ENCODE results near the gene SOAT2. TPM values are rescaled to one million over a fixed set of nuclear protein-coding genes. Genes with fewer than 3 reads are reported as not detected.

The SOAT2 gene
- polyA plus RNA-seq, 1 donor (not counting 4 experiments of a cell fraction or from before 2014, with no cell fraction given) = not detected

DNA sequence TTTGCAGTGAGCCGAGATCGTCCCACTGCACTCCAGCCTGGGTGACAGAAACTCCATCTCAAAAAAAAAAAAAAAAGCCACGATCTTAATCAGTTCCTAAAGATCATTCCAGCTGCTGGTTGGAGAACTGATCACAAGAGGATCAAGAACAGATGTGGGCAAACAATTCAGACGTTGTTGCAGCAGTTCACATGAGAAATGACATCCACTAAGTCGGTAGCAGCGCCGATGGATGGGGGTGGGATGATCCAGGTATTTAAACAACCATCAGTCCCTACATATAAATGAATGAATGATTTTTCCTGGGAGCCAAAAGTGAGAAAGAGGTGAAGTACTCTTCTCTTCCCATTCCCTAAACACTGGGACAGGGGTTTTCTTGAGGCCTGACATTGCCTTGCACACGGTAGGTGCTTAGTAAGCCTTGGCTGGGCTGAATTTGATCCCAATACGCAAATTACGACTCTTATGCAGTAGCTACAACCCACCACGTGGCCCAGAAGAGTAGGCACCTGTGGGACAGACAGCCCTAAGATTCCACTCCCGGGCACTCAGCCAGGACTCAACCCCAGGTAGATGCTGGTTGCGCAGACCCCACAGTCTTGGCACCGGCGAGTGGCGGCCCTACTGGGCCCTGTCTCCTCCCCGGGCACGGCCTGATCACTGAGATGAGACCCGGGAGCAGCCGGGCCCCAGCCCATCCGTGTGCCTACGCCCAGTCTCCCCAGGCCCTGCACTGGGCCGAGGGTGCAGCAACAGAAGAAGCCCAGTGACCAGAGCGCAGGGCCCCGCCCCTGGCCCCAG is 24.7 kb upstream of the SOAT2 start:
- no peak for TF ChIP-seq EZH2 (IDR thresholded peaks at IDR 0.05; ENCODE audit: low read length)
- TF ChIP-seq, protein P1, sequence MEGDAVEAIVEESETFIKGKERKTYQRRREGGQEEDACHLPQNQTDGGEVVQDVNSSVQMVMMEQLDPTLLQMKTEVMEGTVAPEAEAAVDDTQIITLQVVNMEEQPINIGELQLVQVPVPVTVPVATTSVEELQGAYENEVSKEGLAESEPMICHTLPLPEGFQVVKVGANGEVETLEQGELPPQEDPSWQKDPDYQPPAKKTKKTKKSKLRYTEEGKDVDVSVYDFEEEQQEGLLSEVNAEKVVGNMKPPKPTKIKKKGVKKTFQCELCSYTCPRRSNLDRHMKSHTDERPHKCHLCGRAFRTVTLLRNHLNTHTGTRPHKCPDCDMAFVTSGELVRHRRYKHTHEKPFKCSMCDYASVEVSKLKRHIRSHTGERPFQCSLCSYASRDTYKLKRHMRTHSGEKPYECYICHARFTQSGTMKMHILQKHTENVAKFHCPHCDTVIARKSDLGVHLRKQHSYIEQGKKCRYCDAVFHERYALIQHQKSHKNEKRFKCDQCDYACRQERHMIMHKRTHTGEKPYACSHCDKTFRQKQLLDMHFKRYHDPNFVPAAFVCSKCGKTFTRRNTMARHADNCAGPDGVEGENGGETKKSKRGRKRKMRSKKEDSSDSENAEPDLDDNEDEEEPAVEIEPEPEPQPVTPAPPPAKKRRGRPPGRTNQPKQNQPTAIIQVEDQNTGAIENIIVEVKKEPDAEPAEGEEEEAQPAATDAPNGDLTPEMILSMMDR (optimal IDR thresholded peaks at IDR 0.05 in 1 of 3, IDR thresholded peaks at IDR 0.05 in 1 of 3, conservative IDR thresholded peaks at IDR 0.05 in 1 of 3; ENCODE audit: extremely low read depth in 1 of 3, insufficient read depth in 2 of 3, low read length in 3 of 3) = no peak
- H3K9me3 ChIP-seq (ENCODE audit: control insufficient read depth, low read depth, low read length) = no peaks in the 10 kb centered on the region
- H3K9me1 ChIP-seq (ENCODE audit: control insufficient read depth, extremely low read depth, insufficient read depth, low read length) = no peaks in the 10 kb centered on the region
- H3K4me2 ChIP-seq (ENCODE audit: control insufficient read depth, extremely low read depth, insufficient read depth, low read depth, low read length) = peak overlapping the region; percentile 98
- dilution Hi-C loops (cut with MboI; ENCODE audit: extremely low pct_ligation_motif_present, low sequenced_read_pairs) = no loop called here
- H3K36me3 ChIP-seq (ENCODE audit: control insufficient read depth in 2 of 2, extremely low read depth in 1 of 2, insufficient read depth in 2 of 2, low read length in 2 of 2) = peaks cover 19 to 23% of the 10 kb centered on the region in 2 experiments
- H3K4me1 ChIP-seq (ENCODE audit: control insufficient read depth, extremely low read depth, insufficient read depth, low read length) = peaks cover 23% of the 10 kb centered on the region
- no peaks in the 10 kb centered on the region for H4K20me1 ChIP-seq (ENCODE audit: control insufficient read depth, extremely low read depth, insufficient read depth, low read length)
- H3K4me3 ChIP-seq (ENCODE audit: control insufficient read depth in 2 of 3, extremely low read depth in 1 of 3, insufficient read depth in 2 of 3, low read depth in 1 of 3, low read length in 3 of 3) = peak overlapping the region; percentile 62 to 90 (median 88)
- no peaks in the 10 kb centered on the region for H3K27me3 ChIP-seq (ENCODE audit: control insufficient read depth, extremely low read depth, insufficient read depth, low read length)
- FAIRE-seq (no peak), DNase-seq (ENCODE audit: low read depth, low spot score) (no peak)
- peaks cover 11% of the 10 kb centered on the region for H3K79me2 ChIP-seq (ENCODE audit: control insufficient read depth, insufficient read depth, low read length)
- peak overlapping the region; percentile 79 for H3K9ac ChIP-seq (ENCODE audit: control insufficient read depth, extremely low read depth, insufficient read depth, low read length)
- peak overlapping the region; percentile 57 for H3K27ac ChIP-seq (ENCODE audit: control insufficient read depth, insufficient read depth, low read length)
- peak overlapping the region; percentile 52 for H2AFZ ChIP-seq (ENCODE audit: control insufficient read depth, low read length)

DNA sequence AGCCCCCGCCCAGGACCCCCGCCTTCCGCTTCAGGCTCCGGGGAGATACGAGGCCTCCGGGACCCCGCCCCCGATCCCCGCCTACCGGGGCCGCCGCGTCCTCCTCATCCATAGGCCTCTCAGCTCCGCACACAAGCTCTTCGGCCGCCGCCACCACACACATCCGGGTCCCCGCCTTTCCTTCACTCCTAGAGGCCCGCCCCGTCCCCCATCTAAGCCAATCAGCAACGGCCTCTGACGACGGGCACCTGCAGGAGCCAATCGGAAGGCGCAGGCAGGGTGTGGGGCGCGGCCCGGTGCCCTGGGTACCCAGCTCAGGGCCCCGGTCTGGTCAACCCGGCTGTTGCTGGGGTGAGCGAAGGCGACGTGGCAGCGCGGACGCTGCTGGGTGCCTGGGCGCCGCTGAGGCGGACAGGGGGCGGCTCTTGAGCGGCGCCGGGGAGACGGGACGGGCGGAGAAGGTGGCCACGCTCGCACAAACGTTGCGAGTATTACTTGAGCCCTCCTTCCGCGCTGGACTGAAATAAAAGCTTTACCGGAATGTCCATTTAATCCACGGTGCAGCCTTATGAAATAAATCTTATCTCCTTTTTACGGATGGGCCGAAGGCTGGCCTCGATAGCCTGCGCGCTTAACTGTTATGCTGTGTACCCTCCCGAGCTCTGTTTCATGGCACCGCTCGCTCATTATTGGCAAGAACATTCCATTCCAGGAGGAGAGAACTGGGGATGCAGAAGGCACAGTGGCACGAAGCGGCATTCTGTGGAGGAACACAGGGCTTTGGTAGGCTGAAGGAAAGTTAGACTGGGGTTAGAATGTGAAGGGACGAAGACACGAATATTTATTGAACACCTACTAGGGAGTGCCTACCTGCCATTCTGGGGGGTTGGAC is 23.8 kb upstream of the SOAT2 start, which contains the start of gene SPRYD3:
Gene SPRYD3 (minus strand): TSS at position 165 of the 892 bp plus-strand sequence. CDS start 57 bp downstream, at position 108.
- FAIRE-seq = no peak

More for the DNA sequence above, 23.8 kb upstream of the SOAT2 start, which contains the start of gene SPRYD3:
- DNase-seq (ENCODE audit: low read depth, low spot score) = peak; percentile 81
- H3K4me3 ChIP-seq (ENCODE audit: control insufficient read depth in 2 of 3, extremely low read depth in 1 of 3, insufficient read depth in 2 of 3, low read depth in 1 of 3, low read length in 3 of 3) = peak within 1 kb of the TSS; percentile 62 to 90 (median 88)
- H3K9me1 ChIP-seq (ENCODE audit: control insufficient read depth, extremely low read depth, insufficient read depth, low read length) = no peaks in the 10 kb centered on the region
- no peaks in the 10 kb centered on the region for H3K27me3 ChIP-seq (ENCODE audit: control insufficient read depth, extremely low read depth, insufficient read depth, low read length)
- peaks cover 11% of the 10 kb centered on the region for H3K79me2 ChIP-seq (ENCODE audit: control insufficient read depth, insufficient read depth, low read length)
- H3K27ac ChIP-seq (ENCODE audit: control insufficient read depth, insufficient read depth, low read length) = peak within 1 kb of the TSS; percentile 61
- TF ChIP-seq EZH2 (IDR thresholded peaks at IDR 0.05; ENCODE audit: low read length) = no peak
- TF ChIP-seq, protein P1 (optimal IDR thresholded peaks at IDR 0.05 in 1 of 3, IDR thresholded peaks at IDR 0.05 in 1 of 3, conservative IDR thresholded peaks at IDR 0.05 in 1 of 3; ENCODE audit: extremely low read depth in 1 of 3, insufficient read depth in 2 of 3, low read length in 3 of 3) = no peak
- no peaks in the 10 kb centered on the region for H3K9me3 ChIP-seq (ENCODE audit: control insufficient read depth, low read depth, low read length)
- peak within 1 kb of the TSS; percentile 79 for H3K9ac ChIP-seq (ENCODE audit: control insufficient read depth, extremely low read depth, insufficient read depth, low read length)
- peaks cover 23% of the 10 kb centered on the region for H3K4me1 ChIP-seq (ENCODE audit: control insufficient read depth, extremely low read depth, insufficient read depth, low read length)
- peaks cover 14 to 15% of the 10 kb centered on the region in 2 experiments for H3K36me3 ChIP-seq (ENCODE audit: control insufficient read depth in 2 of 2, extremely low read depth in 1 of 2, insufficient read depth in 2 of 2, low read length in 2 of 2)
- peak within 1 kb of the TSS; percentile 52 for H2AFZ ChIP-seq (ENCODE audit: control insufficient read depth, low read length)
- dilution Hi-C loops (cut with MboI; ENCODE audit: extremely low pct_ligation_motif_present, low sequenced_read_pairs) = no loop called here
- H3K4me2 ChIP-seq (ENCODE audit: control insufficient read depth, extremely low read depth, insufficient read depth, low read depth, low read length) = peak within 1 kb of the TSS; percentile 98
- H4K20me1 ChIP-seq (ENCODE audit: control insufficient read depth, extremely low read depth, insufficient read depth, low read length) = no peaks in the 10 kb centered on the region

All from keratinocyte (primary cell).